ENCODE results near the gene MAP3K13.
"Not testable (repeated sequence)": the region's sequence is repeated elsewhere in the genome, so short reads cannot be mapped to it uniquely, and the experiment has no call there.

Gene MAP3K13

DNA sequence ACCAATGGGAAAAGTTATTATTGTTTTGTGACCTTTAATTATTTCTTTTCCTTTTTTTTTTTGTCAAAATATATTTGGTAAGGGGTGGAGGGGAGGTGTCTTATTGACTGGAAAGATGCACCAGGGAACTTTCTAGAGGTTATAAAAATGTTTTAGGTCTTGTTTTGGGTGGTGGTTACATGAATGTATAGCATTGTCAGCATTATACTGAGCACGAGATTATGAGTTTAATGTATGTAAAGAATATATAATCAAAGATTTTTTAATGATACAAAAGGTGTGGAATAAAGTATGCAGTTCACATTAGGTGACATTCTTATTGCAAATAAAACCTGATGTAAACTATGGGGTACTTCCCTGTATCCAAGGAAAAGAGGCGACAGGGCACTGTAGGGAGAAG is 23.0 kb upstream of the MAP3K13 start:
- DNase-seq (ENCODE audit: extremely low spot score, insufficient read length, low read depth) (no peak), FAIRE-seq (no peak)

DNA sequence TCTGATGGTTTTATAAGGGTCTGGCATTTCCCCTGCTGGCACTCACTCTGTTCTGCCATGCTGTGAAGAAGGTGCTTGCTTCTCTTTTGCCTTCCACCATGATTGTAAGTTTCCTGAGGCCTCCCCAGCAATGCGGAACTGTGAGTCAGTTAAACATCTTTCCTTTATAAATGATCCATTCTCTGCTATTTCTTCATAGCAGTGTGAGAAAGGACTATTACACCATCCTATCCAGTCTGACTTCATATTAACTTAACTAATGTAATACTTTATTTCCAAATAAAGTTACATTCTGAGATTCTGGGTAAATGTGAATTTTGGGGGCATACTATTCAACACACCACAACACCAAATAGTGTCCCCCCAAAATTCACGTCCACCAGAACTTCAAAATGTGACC is 22.2 kb upstream of the MAP3K13 start:
- DNase-seq (ENCODE audit: extremely low spot score, insufficient read length, low read depth) (no peak), FAIRE-seq (no peak)

DNA sequence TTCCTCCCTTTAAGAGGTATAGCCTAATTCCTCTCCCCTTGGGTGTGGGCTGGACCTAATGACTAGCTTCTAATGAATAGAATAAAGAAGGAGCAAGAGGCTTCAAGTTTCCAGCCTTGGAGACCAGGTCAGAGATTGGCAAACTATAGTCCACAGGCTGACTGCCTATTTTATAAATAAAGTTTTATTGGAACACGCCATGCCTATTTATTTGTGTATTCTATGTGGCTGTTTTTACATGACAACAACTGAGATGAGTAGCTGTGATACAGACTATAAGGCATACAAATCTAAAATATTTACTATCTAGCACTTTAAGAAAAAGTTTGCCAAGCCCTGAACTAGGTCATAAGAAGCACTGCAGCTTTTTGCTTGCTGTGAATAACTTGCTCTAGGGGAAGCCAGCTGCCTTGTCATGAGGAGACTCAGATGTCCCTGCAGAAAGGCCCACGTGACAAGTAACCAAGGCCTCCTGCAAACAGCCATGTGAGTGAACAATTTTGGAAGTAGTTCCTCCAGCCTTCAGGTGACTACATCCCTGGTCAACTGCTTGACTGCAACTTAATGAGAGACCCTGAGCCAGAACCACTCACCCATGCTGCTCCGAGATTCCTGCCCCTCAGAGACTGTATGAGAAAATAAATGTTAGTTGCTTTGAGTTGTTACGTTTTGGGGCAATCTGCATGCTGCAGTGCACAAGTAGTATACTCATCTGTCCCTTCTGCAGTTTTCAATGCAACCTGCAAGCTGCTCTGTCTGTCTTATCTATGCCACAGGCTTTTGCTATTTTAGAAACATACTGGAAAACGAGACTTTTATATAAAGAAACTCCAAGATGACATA is 21.1 kb upstream of the MAP3K13 start:
- FAIRE-seq (no peak), DNase-seq (ENCODE audit: extremely low spot score, insufficient read length, low read depth) (no peak)

DNA sequence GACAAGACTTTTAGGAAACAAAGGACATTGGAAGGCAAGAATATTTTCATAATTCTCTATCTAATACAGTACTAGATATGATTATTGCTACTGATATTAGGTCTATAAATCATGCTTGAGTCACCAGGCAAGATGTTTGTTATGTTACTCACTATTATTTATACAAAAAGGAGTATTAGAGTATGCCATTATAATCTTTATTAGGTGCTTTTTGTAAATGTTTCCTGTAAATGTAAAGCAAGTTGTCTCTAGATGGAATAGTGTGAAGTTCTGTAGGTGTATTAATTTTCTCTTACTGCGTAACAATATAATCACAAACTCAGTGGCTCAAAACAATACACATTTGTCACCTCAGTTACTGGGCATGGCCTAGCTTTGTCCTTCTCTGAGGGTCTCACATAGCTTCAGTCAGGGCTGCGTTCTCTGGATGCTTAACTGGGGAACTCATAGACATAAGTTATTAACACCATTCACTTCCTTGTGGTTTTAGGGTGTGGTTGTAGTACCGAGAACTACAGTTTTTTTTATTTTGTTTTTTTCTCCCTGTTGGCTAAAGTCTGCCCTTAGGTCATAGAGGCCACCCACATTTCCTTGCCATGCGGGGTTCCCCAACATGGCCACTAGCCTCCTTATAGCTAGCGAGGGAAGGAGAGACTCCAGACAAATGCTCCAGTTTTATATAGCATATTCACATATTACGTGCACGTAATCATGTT is 20.3 kb upstream of the MAP3K13 start:
- no peak for DNase-seq (ENCODE audit: extremely low spot score, insufficient read length, low read depth)
- peak; percentile 29 for FAIRE-seq

DNA sequence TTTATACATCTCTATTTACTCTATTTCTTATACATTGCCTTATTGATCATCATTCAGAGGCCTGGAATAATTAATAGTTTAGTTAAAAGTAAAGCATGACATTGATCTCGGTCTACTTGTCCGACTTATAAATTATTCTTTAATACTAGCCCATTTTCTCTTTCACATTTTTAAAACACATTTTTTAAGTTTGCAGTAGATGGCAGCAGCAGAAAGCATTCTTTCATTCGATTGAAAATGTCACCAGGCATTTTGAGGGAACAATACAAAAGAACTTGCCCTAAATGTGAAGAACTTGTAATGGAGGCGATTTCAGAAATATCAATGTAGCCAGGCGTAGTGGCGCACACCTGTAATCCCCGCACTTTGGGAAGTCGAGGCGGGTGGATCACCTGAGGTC is 15.5 kb upstream of the MAP3K13 start:
- DNase-seq (ENCODE audit: extremely low spot score, insufficient read length, low read depth) (no peak), FAIRE-seq (no peak)

DNA sequence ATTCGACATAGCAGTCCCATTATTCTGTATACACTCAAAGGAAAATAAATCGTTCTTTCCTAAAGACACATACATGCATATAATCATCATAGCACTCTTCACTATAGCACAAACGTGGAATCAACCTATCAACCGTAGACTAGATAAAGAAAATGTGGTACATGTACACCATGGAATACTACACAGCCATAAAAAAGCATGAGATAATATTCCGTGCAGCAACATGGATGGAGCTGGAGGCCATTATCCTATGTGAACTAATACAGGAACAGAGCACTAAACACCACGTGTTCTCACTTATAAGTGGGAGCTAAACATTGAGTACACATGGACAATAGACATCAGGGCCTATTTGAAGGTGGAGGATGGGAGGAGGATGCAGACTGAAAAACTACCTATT is 12.1 kb upstream of the MAP3K13 start:
- no peak for DNase-seq (ENCODE audit: extremely low spot score, insufficient read length, low read depth)
- no peak for FAIRE-seq

DNA sequence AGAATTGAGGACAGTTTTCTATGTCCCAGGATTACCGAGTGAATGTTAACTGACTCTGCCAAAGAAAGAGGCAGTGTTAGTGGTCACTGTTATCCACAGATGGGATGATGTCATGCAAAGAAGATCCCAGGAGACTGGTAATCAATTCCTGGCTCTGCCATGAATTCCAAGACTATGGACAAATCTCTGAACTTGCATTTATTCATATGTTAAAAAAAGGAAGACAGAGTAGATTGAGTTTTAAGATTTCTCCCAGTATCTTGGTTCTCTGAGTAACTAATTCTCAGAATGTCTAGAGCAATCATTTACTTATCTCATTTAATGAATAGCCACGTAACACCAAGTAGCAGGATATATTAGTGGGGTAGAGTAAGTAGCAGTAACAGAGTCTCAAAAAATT is 11.5 kb upstream of the MAP3K13 start:
- DNase-seq (ENCODE audit: extremely low spot score, insufficient read length, low read depth): no peak
- no peak for FAIRE-seq

DNA sequence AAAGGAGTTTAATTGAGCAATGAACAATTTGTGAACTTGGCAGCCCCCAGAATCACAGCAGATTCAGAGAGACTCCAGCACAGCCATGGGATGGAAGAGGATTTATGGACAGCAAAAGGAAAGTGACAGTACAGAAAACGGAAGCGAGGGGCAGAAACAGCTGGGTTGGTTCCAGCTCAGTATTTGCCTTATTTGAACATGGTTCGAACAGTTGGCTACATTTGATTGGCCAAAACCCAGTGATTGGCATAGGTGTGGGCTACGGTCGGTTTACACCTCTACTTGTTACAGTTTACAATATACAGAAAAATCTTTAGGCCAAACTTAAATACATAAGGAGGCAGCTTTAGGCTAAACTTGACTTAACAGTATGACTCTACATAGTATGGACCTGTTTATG is 9.7 kb upstream of the MAP3K13 start:
- FAIRE-seq (no peak), DNase-seq (ENCODE audit: extremely low spot score, insufficient read length, low read depth) (no peak)

DNA sequence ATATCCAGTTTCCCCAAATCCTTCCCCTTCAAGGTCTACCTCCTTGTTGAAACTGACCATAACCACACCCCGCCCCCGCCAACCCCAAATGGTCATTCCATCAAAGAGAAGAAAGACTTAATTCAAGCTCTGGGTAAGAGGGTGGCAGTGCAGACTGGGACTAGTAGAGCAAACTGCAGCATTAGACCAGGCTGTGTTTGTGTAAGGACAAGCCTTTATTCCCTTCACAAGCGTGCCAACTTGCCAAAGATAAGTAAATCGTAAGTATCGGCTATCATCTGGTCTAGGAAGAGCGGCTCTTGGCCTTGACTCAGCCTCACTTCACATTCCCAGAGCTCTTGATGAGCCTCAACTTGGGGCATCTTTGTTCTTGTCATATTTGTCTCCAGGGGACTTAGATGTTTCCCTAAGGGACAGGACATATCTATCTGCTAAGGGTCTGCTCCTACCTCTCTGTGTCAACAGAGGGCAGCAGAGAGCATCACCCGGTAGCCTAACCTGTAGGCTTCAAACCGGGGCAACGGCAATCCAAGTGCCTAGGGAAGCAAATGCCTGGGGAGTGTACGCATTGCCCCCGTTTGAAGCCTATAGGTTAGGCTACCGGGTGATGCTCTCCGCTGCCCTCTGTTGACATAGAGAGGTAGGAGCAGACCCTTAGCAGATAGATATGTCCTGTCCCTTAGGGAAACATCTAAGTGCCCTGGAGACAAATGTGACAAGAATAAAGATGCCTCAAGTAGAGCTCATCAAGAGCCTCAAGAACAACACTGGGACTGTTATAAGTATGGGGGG is 8.9 kb upstream of the MAP3K13 start:
- FAIRE-seq: peak; percentile 94
- DNase-seq (ENCODE audit: extremely low spot score, insufficient read length, low read depth): no peak

DNA sequence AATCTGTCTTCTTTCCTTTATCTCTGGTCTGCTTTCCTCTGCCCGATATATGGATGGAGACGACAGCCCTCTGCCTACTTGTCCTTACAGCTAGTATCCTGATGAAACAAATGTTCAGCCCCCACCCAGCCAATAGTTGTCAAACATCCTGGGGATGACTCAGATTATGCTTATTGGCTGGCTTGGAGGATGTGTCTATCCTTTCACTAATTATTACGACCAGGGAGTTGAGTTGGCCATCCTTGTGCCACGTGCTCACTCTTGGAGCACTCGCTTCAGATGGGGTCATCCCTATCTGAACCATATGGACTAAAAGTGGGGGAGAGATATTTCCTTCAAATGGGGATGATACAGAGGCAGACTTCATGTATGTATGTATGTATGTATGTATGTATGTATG is 6.4 kb upstream of the MAP3K13 start:
- FAIRE-seq (no peak), DNase-seq (ENCODE audit: extremely low spot score, insufficient read length, low read depth) (no peak)

DNA sequence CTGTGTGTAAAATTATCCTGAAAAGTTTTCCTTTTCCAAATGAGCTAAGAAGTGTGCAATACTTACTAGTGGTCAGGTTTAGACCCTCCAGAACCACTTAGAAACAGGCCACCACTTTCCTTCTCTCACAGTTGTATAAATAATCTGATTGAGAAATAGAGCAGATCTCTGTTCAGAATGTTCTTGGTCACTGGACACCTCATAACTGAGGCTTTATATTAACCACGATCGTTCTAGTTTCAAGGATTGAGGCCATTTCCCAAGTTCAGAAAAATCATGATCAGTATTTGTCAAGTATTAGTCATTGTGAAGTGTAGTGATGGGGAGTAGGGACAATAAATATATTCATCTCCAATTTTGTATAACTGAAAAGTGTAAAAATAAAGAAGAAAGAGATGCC is 1.0 kb upstream of the MAP3K13 start:
- FAIRE-seq (no peak), DNase-seq (ENCODE audit: extremely low spot score, insufficient read length, low read depth) (no peak)

DNA sequence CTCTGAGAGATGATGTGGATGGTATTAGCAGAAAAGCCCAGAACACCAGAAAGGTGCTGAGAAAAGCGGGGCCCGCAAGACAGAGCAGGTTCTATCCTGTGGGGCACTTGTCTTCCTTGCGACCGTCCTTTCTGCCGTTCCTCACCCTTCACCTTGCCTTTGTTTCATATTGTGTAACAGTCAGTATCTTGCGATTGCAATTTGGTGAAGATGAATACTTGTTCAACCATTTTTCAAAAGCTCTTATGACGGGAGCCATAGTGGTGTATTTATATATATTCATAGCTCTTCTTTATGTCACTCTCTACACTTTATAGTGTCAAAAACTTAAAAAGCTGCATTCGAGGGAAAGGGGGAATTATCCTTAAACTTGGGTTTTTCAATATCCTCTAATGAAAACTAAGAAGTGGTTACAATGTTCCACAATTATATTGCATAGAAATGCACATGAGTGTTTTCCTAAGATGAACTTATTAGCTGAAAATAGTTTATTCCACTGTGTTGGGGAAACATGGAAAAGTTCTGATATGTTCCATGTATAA is 797 bp downstream of the MAP3K13 start:
- no peak for FAIRE-seq

DNA sequence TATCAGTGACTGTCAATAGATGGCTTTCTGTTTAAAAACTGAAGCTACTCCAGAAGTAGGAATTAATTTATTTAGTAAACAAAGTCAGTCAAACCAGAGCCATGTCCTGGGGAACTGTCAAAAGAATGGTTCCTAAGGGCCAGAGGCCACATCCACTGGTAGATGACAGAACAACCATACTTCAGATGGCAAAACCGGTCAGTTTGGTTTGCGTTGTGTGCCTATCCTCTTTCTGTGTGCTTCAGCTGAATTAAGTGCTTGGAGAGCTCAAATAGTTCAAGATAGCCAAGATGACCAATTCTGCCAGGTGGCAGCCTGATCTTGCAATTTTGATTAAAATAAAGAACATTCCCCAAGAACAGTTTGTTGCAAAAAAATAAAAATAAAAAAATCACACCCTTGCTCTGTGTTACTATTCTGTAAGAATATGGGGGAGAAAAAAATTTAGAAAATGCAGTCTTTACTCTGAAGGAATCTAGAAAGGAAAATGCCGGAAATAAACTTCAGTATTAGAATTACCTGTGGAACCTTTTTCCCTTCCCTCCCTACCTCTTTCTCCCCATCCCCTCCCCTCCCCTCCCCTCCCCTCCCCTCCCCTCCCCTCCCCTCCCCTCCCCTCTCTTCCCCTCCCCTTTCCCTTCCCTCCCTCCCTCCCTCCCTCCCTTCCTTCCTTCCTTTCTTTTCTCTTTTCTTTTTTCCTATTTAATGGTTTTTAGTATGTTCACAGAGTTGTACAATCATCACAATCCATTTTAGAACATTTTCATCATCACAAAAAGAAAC is 2.5 kb downstream of the MAP3K13 start:
- no peak for DNase-seq (ENCODE audit: extremely low spot score, insufficient read length, low read depth)
- FAIRE-seq: no peak

More for the DNA sequence above, 797 bp downstream of the MAP3K13 start:
- DNase-seq (ENCODE audit: extremely low spot score, insufficient read length, low read depth): no peak

DNA sequence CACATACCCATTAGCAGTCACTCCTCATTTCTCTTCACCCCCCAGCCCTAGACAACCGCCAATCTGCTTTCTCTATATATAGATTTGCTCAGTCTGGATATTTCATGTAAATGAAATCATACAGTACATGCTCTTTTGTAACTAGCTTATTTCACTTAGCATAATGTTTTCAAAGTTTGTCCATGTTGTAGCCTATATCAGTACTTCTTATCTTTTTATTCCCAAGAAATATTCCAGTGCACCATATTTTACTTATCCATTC is 3.1 kb downstream of the MAP3K13 start:
- FAIRE-seq: no peak
- no peak for DNase-seq (ENCODE audit: extremely low spot score, insufficient read length, low read depth)

DNA sequence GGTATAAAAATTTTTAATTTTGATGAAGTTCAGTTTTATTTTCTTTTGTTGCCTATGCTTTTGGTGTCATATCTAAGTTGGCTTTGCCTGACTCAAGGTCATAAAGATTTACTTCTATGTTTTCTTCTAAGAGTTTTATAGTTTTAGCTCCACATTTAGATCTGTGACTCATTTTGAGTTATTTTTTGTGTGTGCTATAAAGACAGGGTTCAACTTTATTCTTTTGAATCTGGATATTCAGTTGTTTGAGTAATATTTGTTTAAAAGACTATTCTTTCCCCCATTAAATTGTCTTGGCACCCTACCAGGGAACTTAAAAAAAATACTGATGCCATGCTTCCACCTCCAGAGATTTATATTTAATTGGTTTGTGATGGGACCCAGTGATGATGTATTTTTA is 4.0 kb downstream of the MAP3K13 start:
- no peak for FAIRE-seq

DNA sequence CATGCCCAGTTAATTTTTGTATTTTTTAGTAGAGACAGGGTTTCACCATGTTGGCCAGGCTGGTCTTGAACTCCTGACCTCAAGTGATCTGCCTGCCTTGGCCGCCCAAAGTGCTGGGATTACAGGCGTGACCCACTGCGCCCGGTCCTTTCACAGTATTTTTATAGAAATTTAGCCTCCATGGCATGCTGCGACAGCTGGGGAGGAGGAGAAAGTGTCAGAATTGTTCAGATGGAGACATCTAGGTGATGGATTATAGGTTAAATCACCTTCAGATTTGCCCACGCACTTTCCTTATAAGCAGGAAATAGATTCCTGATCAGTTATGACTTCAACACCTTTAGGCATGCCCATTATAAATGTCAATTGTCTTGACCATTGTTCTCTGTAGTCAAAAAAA is 7.4 kb downstream of the MAP3K13 start:
- FAIRE-seq; DNase-seq (ENCODE audit: extremely low spot score, insufficient read length, low read depth): not testable (repeated sequence)

More for the DNA sequence above, 4.0 kb downstream of the MAP3K13 start:
- DNase-seq (ENCODE audit: extremely low spot score, insufficient read length, low read depth): no peak

DNA sequence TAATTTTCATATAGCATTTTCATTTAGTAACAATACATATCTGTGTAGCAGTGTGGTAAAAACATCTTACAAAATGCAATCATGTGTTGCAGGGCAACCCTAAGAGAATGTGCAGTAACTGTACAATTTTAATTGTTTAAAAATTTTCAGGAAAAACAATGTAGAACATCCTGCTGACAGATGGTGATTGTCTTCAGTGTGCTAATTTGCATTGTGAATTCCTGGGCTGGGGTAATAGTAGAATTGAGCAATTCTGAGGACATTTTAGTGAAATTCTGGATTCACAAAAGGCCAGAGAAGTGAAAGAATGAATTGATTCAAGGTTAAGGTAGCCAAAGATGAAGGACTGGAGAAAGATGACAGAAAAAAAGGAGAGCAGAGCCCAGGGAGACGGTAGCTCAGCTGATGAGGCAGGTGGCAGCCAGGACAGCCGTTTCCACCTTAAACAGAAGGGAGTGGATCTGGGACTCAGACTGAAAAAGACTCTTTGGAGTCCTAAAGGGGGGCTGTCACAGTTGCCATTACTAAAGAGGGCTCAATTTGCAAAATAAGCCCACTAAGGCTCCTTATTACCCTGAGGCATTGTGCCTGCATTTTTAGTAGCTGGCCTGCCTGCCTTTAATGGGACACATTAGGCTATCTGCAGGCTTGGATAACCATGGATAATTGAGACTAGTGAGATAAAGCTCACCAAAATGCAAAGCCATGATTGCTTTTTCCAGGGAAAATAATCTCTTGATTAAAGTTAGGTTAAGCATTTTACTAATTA is 8.6 kb downstream of the MAP3K13 start:
- DNase-seq (ENCODE audit: extremely low spot score, insufficient read length, low read depth): no peak
- no peak for FAIRE-seq

DNA sequence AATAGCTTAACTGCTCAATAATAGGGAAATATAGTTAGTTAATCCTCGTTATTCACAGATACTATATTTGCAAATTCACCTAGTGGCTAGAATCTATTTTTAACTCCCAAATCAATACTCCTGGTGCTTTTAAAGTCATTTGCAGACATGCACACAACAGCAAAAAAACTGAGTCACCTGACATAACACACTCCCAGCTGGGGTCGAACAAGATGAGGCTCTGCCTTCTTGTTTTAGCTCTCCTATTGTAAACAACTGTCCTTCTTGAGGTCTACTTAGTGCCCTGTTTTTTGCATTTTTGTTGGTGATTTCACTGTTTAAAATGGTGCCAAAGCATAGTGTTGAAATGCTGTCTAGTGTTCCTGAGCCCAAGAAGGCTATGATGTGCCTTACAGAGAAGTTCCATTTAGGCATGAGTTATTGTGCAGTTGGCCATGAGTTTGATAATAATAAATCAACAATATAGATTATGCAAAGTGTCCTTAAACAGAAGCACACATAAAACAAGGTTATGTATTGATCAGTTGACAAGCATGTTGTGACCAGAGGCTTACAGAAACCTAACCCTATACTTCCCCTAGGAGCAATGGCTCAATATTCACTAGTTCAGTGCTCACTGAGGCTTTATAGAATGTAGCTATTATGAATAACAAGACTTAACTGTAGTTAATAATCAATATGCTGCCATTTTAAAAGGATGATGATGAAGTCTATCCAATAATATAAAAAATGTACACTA is 18.6 kb downstream of the MAP3K13 start:
- no peak for FAIRE-seq
- DNase-seq (ENCODE audit: extremely low spot score, insufficient read length, low read depth): no peak

DNA sequence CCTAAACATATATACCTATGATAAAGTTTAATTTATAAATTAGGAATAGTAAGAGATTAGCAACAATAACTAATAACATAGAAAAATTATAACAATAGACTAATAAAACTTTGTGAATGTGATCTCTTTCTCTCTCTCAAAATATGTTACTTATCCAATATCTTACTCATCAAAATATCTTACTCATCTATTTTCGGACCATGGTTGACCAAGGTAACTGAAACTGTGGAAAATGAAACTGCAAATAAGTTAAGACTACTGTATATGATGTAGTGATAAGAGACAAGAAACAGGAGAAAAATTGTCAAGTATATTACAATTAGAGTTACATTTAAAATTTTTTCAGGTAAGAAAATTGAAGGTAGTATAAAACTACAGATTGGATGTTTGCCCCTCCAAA is 19.2 kb downstream of the MAP3K13 start:
- no peak for FAIRE-seq
- DNase-seq (ENCODE audit: extremely low spot score, insufficient read length, low read depth): no peak

Data from GM18507 (cell line).